ENCODE data around the gene ZNF92.
"Not testable (repeated sequence)": the region's sequence is repeated elsewhere in the genome, so short reads cannot be mapped to it uniquely, and the experiment has no call there.

Gene ZNF92

GRCh38 chr7:65390588-65390987, 16.9 kb downstream of the ZNF92 start:
- peak; percentile 23 for DNase-seq (ENCODE audit: low spot score)

DNA sequence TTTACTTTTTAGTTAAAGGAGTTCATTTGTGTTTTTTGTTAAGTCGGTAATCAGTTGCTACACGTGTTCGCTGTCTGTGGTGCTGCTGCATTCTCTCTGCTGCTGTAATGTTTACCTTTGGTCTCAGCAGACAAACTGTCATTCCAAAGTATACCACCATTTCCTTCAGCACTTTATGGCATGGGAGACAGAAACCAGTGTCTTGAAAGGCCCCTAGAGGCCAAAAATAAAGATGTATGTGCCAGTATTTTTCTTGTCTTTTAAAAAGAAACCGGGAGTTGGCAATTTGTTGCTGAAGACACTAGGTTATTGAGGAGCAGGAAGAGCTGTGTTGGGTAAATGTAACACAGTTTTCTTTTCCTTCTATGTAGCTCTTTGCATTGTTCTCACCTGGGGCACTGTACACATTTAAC, 24.1 kb downstream of the ZNF92 start:
- TF ChIP-seq CTCF (IDR thresholded peaks at IDR 0.05; ENCODE audit: extremely low read depth, insufficient read depth, missing control alignments) = no peak
- no peak for DNase-seq (ENCODE audit: low spot score)
- in situ Hi-C loops (cut with MboI; ENCODE audit: low pct_unique_long_range_greater_than_20kb, low sequenced_read_pairs, unreplicated experiment) = no loop called here

More at GRCh38 chr7:65390588-65390987, 16.9 kb downstream of the ZNF92 start:
- in situ Hi-C loops (cut with MboI; ENCODE audit: low pct_unique_long_range_greater_than_20kb, low sequenced_read_pairs, unreplicated experiment) = no loop called here
- TF ChIP-seq CTCF (IDR thresholded peaks at IDR 0.05; ENCODE audit: extremely low read depth, insufficient read depth, missing control alignments) = no peak

DNA sequence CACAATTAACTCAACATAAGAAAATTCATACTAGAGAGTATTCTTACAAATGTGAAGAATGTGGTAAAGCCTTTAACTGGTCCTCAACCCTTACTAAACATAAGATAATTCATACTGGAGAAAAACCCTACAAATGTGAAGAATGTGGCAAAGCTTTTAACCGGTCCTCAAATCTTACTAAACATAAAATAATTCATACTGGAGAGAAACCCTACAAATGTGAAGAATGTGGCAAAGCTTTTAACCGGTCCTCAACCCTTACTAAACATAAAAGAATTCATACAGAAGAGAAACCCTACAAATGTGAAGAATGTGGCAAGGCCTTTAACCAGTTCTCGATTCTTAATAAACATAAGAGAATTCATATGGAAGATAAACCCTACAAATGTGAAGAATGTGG, 25.0 kb downstream of the ZNF92 start:
- DNase-seq (ENCODE audit: low spot score); in situ Hi-C loops (cut with MboI; ENCODE audit: low pct_unique_long_range_greater_than_20kb, low sequenced_read_pairs, unreplicated experiment): not testable (repeated sequence)

- in situ Hi-C loops (cut with MboI; ENCODE audit: low pct_unique_long_range_greater_than_20kb, low sequenced_read_pairs, unreplicated experiment); DNase-seq (ENCODE audit: low spot score): not testable (repeated sequence)
Observed at GRCh38 chr7:65399101-65399500, 25.4 kb downstream of the ZNF92 start.

DNA sequence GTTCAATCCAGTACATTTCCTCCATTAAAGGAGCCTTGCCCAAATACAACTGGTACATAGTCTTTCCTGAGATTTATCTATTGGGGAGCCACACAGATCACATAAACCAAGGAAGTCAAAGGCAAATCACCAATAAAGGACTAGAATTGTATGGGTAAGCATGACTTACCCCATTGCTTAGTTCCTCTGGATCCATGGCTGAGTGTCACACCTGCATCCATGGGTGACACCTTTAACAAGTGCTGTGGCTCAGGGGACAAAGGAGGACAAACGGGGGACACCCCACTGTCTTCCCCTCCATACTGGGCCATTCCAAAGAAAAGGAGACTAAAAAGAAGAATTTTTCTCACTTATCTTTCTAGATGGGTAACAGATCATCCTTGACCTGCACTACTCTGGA, 30.4 kb downstream of the ZNF92 start:
- in situ Hi-C loops (cut with MboI; ENCODE audit: low pct_unique_long_range_greater_than_20kb, low sequenced_read_pairs, unreplicated experiment) = no loop called here
- no peak for DNase-seq (ENCODE audit: low spot score)
- TF ChIP-seq CTCF (IDR thresholded peaks at IDR 0.05; ENCODE audit: extremely low read depth, insufficient read depth, missing control alignments) = no peak

GRCh38 chr7:65406706-65407105, 33.1 kb downstream of the ZNF92 start:
- in situ Hi-C loops (cut with MboI; ENCODE audit: low pct_unique_long_range_greater_than_20kb, low sequenced_read_pairs, unreplicated experiment); DNase-seq (ENCODE audit: low spot score): not testable (repeated sequence)

DNA sequence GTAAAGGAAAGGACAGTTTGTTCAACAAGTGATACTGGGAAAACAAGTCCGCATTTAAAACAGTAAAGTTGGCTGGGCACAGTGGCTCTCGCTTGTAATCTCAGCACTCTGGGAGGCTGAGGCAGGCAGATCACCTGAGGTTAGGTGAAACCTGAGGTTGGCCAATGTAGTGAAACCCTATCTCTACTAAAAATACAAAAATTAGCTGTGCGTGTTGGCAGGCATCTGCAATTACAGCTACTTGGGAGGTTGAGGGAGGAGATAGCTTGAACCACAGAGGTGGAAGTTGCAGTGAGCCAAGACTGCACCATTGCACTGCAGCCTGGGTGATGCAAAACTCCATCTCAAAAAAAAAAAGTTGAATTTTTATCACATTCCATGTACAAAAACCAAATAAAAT, 35.7 kb downstream of the ZNF92 start:
- DNase-seq (ENCODE audit: low spot score) = no peak
- no peak for TF ChIP-seq CTCF (IDR thresholded peaks at IDR 0.05; ENCODE audit: extremely low read depth, insufficient read depth, missing control alignments)
- in situ Hi-C loops (cut with MboI; ENCODE audit: low pct_unique_long_range_greater_than_20kb, low sequenced_read_pairs, unreplicated experiment) = no loop called here

DNA sequence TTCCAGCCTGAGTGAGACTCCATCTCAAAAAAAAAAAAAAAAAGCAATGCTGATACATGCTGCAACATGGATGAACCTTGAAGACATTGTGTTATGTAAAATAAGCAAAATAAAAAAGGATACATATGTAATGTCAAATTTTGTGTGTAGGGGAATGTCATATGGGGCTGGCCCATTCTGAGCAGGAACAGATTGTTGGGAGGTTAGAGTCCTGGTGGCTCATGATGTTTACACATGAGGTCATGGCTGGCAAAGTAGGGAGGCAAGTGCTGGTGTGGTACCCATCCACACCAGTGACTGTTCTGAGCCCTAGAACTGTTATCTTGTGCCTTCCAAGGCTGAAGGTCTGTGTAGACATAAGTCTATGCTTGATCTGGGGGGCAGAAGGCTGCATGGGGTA, 37.6 kb downstream of the ZNF92 start:
- in situ Hi-C loops (cut with MboI; ENCODE audit: low pct_unique_long_range_greater_than_20kb, low sequenced_read_pairs, unreplicated experiment) = no loop called here
- DNase-seq (ENCODE audit: low spot score) = no peak
- TF ChIP-seq CTCF (IDR thresholded peaks at IDR 0.05; ENCODE audit: extremely low read depth, insufficient read depth, missing control alignments) = no peak
